Esophagus squamous epithelium (tissue), 5 donors: ENCODE measurements around the gene BBS12. TPM values are rescaled to one million over a fixed set of nuclear protein-coding genes. Genes with fewer than 3 reads are reported as not detected.

Experiments used
- DNase-seq: peaks from one replicate; lab custom pipeline; 2025; lab: John Stamatoyannopoulos, UW
- H3K27ac ChIP-seq, 4 donors: fragments of 200-600 bp; sonication (generic); one replicate each; pipeline ENCODE4 v1.5.1; 2016 to 2019; ENCODE audit warnings: mild to moderate bottlenecking in 1 of 4
- H3K27me3 ChIP-seq, 4 donors: fragments of 200-600 bp; sonication (generic); 1 replicate in 3 of 4; 2 replicates in 1 of 4; pipeline versions ENCODE4 v1.5.1 to v1.6.0; 2017 to 2021; ENCODE audit warnings: antibody characterized with exemption in 1 of 4
- H3K36me3 ChIP-seq, 3 donors: fragments of 200-600 bp; sonication (generic); one replicate each; pipeline ENCODE4 v1.5.1; 2016 to 2019
- H3K4me1 ChIP-seq, 3 donors: fragments of 200-600 bp; sonication (generic); one replicate each; pipeline ENCODE4 v1.5.1; 2017 to 2019
- H3K4me3 ChIP-seq, 4 donors: fragments of 200-600 bp; sonication (generic); 1 replicate in 3 of 4; 2 replicates in 1 of 4; pipeline ENCODE4 v1.5.1; 2016 to 2019; ENCODE audit warnings: mild to moderate bottlenecking in 2 of 4, moderate library complexity in 1 of 4
- H3K9me3 ChIP-seq, 3 donors: fragments of 200-600 bp; sonication (generic); one replicate each; pipeline ENCODE4 v1.5.1; 2016 to 2019
- CTCF ChIP-seq, 6 experiments: fragments of 450-650 bp in 4 of 6; fragments of 200-600 bp in 2 of 6; sonication (generic) in 2 of 6; IDR thresholded peaks; one replicate each; pipeline ENCODE4 v1.5.1; 2016 to 2019; ENCODE audit warnings: antibody characterized with exemption in 6 of 6, mild to moderate bottlenecking in 4 of 6, moderate library complexity in 4 of 6
- POLR2A ChIP-seq, 4 donors: fragments of 450-650 bp; IDR thresholded peaks; one replicate each; pipeline ENCODE4 v1.6.1; 2017; ENCODE audit warnings: antibody characterized with exemption in 4 of 4, mild to moderate bottlenecking in 4 of 4, moderate library complexity in 3 of 4
- WGBS, 2 donors: methylation state at CpG; one replicate each; pipeline ENCODE4 v1.1.5; 2018; 5-methylcytosine and 5-hydroxymethylcytosine counted together
- intact Hi-C: fragments of 100-400 bp; cut with DNase I; formaldehyde crosslinking; loops from one replicate; pipeline ENCODE4 v1.15.0; 2022
- total RNA-seq, 4 donors: library from RNA; depleted of rRNA; stranded (reverse); fragments of >200 nt; gene quantifications; one replicate each; pipeline ENCODE4 v1.1.0, GENCODE V29; 2016
- donor health status: DM: yes; HTN: yes; CAD: no.

Gene BBS12
- total RNA-seq, 4 donors from 2014 or later = 0.49 to 2.5 (median 1.0) TPM

GRCh38 chr4:122772986-122773385 lies 40.5 kb downstream of the BBS12 start:
- TF ChIP-seq POLR2A (IDR thresholded peaks at IDR 0.05) = no peak
- TF ChIP-seq CTCF (IDR thresholded peaks at IDR 0.05) = no peak
- intact Hi-C loops = no loop called here
- Histone ChIP-seq H3K36me3 (no peaks in the 10 kb centered on the region), H3K27me3 (no peaks in the 10 kb centered on the region), H3K4me1 (peaks cover 0 to 24% (median 0%) of the 10 kb centered on the region in 3 donors), H3K9me3 (no peaks in the 10 kb centered on the region), H3K4me3 (no peak overlapping the region), H3K27ac (no peak overlapping the region)
- no peak for DNase-seq

- Histone ChIP-seq H3K27ac (no peak overlapping the region), H3K36me3 (no peaks in the 10 kb centered on the region), H3K4me1 (peaks cover 0 to 24% (median 0%) of the 10 kb centered on the region in 3 donors), H3K4me3 (no peak overlapping the region), H3K27me3 (no peaks in the 10 kb centered on the region), H3K9me3 (no peaks in the 10 kb centered on the region)
- TF ChIP-seq CTCF (IDR thresholded peaks at IDR 0.05) (no peak), POLR2A (IDR thresholded peaks at IDR 0.05) (no peak)
- DNase-seq = no peak
- intact Hi-C loops = no loop called here
- 79 to 94% methylated on average over 3 of the region's 3 CpGs for WGBS, 2 donors
Measured at GRCh38 chr4:122775039-122775438, 42.5 kb downstream of the BBS12 start.

DNA sequence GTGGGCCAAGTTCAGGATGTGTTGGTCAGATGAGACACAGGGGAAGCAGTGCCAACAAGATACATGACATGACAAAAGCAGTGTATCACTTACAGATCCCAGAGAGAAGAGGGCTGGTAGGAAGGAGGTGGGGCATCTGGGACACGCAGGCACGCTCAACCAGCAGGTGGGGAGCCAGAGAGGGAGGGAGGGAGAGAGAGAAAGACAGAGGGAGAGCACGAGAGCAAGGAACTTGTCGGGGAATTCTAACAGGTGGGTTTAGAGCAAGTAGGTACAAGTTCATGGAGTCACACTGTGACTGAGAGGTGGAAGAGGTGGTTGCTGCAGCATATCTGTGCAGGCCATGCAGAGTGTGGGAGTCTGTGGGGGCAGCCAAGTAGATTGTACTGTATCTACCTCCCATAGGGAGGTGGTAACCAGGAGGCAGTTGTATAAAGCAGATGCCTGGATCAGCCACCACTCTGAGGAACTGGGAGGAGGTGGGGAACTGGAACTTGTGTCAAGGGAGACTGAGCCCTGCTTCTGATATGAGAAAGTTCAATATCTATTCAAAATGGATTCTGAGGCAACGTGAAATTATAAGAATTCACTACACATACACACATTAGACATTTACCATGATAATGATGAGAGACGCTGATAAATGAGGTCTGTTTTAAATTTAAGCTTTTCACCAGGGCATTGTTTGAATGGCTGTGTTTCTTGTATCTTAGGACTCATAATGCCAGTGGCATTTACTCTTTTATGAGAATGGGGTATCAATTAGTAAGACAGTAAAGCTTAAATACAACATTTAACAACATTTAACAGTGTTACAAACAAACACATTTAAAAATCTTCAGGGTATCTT lies 43.7 kb downstream of the BBS12 start:
- intact Hi-C loops = no loop called here
- TF ChIP-seq POLR2A (IDR thresholded peaks at IDR 0.05) (no peak), CTCF (IDR thresholded peaks at IDR 0.05) (no peak)
- no peak overlapping the region for H3K27ac ChIP-seq
- DNase-seq = no peak
- H3K4me1 ChIP-seq = peaks cover 0 to 24% (median 0%) of the 10 kb centered on the region in 3 donors
- no peaks in the 10 kb centered on the region for H3K27me3 ChIP-seq
- WGBS, 2 donors = 53 to 62% methylated on average over 6 of the region's 6 CpGs
- H3K4me3 ChIP-seq = no peak overlapping the region
- no peaks in the 10 kb centered on the region for H3K9me3 ChIP-seq
- H3K36me3 ChIP-seq = no peaks in the 10 kb centered on the region

DNA sequence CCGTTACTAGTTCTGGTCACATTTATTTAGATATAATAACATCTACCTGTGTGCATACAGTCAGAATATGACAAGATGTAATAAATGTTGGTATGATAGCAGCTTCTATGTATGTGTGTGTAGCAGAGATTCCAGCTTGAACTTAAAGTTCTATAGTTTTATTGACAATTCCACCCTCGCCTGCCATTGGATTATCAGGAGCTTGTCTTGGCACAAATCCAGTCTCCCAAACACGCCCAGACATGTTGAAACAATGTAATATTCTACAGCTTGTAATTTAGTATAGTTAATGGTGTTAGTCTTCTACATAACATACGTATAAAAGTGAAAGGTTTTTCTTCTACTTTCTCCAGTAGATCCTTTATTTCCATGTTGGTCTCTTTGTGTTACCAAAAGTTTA lies 44.4 kb downstream of the BBS12 start:
- intact Hi-C loops = no loop called here
- WGBS, 2 donors = 43 to 48% methylated on average over 4 of the region's 4 CpGs
- no peak overlapping the region for H3K4me3 ChIP-seq
- H3K9me3 ChIP-seq = no peaks in the 10 kb centered on the region
- peaks cover 0 to 24% (median 0%) of the 10 kb centered on the region in 3 donors for H3K4me1 ChIP-seq
- DNase-seq = no peak
- no peaks in the 10 kb centered on the region for H3K27me3 ChIP-seq
- H3K36me3 ChIP-seq = no peaks in the 10 kb centered on the region
- TF ChIP-seq CTCF (IDR thresholded peaks at IDR 0.05) = no peak
- TF ChIP-seq POLR2A (IDR thresholded peaks at IDR 0.05) = no peak
- H3K27ac ChIP-seq = no peak overlapping the region

DNA sequence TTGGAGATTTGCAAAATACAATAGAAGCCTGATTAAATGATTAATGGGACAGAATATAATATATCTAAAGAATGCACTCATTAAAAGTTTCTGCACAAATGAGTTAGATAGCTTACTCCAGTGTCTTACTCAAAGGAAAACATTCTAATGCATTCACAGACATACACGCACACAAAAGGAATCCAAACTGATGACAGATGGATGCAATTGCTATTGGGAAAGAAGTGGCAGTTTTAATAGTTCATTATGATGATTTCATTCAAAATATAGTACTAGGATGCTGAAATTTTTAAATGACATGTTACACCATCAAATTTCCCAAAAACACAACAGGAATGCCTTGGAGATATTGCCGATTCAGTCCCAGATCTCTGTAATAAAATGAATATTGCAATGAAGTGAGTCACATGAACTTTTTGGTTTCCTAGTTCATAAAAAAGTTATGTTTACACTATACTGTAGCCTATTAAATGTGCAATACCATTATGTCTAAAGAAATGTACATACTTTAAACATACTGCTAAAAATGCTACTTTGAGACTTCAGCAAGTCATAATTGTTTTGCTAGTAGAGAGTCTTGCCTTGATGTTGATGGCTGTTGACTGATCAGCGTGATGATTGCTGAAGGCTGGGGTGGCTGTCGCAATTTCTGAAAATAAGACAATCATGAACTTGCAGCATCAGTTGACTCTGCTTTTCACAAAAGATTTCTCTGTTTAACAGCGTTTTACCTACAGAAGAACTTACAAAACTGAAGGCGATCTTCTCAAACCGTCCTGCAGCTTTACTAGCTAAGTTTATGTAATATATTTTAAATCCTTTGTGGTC lies 45.6 kb downstream of the BBS12 start:
- TF ChIP-seq CTCF (IDR thresholded peaks at IDR 0.05) = no peak
- no peak for TF ChIP-seq POLR2A (IDR thresholded peaks at IDR 0.05)
- Histone ChIP-seq H3K4me1 (peaks cover 0 to 27% (median 2%) of the 10 kb centered on the region in 3 donors), H3K27ac (no peak overlapping the region), H3K9me3 (no peaks in the 10 kb centered on the region), H3K4me3 (no peak overlapping the region), H3K36me3 (no peaks in the 10 kb centered on the region), H3K27me3 (no peaks in the 10 kb centered on the region)
- intact Hi-C loops = no loop called here
- 86 to 93% methylated on average over 7 of the region's 7 CpGs for WGBS, 2 donors
- DNase-seq = no peak
